ENCODE data around the gene PRIM1. TPM values are rescaled to one million over a fixed set of nuclear protein-coding genes. Genes with fewer than 3 reads are reported as not detected.
"Not testable (repeated sequence)": the region's sequence is repeated elsewhere in the genome, so short reads cannot be mapped to it uniquely, and the experiment has no call there.

Gene PRIM1
- 6.4 and 10.8 TPM in 2 replicates for total RNA-seq

GRCh38 chr12:56751712-56752598 lies at the start of gene PRIM1:
TSS of gene PRIM1 (minus strand) at chr12:56752323. CDS start at chr12:56752298, 25 bp downstream.
- DNase-seq (ENCODE audit: low read depth): peak; percentile 73
- H3K4me3 ChIP-seq (ENCODE audit: low read depth, low read length): peak within 1 kb of the TSS; percentile 96
- TF ChIP-seq CTCF (IDR thresholded peaks at IDR 0.05; ENCODE audit: insufficient read depth, low read depth, low read length): peak; percentile 29

GRCh38 chr12:56800221-56800620 lies 48.1 kb upstream of the PRIM1 start:
- no peak for TF ChIP-seq CTCF (IDR thresholded peaks at IDR 0.05; ENCODE audit: insufficient read depth, low read depth, low read length)
- no peak overlapping the region for H3K4me3 ChIP-seq (ENCODE audit: low read depth, low read length)
- DNase-seq (ENCODE audit: low read depth): no peak

- DNase-seq (ENCODE audit: low read depth); H3K4me3 ChIP-seq (ENCODE audit: low read depth, low read length): not testable (repeated sequence)
These were observed 47.2 kb upstream of the PRIM1 start for GRCh38 chr12:56799345-56799744.

GRCh38 chr12:56795791-56796190 lies 43.7 kb upstream of the PRIM1 start:
- not testable (repeated sequence) for H3K4me3 ChIP-seq (ENCODE audit: low read depth, low read length); DNase-seq (ENCODE audit: low read depth)

- not testable (repeated sequence) for DNase-seq (ENCODE audit: low read depth); H3K4me3 ChIP-seq (ENCODE audit: low read depth, low read length)
These were observed 43.0 kb upstream of the PRIM1 start for GRCh38 chr12:56795046-56795562.

- not testable (repeated sequence) for DNase-seq (ENCODE audit: low read depth); H3K4me3 ChIP-seq (ENCODE audit: low read depth, low read length)
These were observed 41.0 kb upstream of the PRIM1 start for GRCh38 chr12:56793124-56793523.

- no peak for DNase-seq (ENCODE audit: low read depth)
- TF ChIP-seq CTCF (IDR thresholded peaks at IDR 0.05; ENCODE audit: insufficient read depth, low read depth, low read length): no peak
These were observed 40.6 kb upstream of the PRIM1 start for GRCh38 chr12:56792678-56793077.

GRCh38 chr12:56789429-56789828 lies 37.3 kb upstream of the PRIM1 start:
- H3K4me3 ChIP-seq (ENCODE audit: low read depth, low read length); DNase-seq (ENCODE audit: low read depth): not testable (repeated sequence)

More at GRCh38 chr12:56792678-56793077, 40.6 kb upstream of the PRIM1 start:
- H3K4me3 ChIP-seq (ENCODE audit: low read depth, low read length): no peak overlapping the region

GRCh38 chr12:56787498-56787897 lies 35.4 kb upstream of the PRIM1 start:
- DNase-seq (ENCODE audit: low read depth): no peak
- no peak for TF ChIP-seq CTCF (IDR thresholded peaks at IDR 0.05; ENCODE audit: insufficient read depth, low read depth, low read length)
- H3K4me3 ChIP-seq (ENCODE audit: low read depth, low read length): no peak overlapping the region
